GM18511 (cell line): ENCODE results near the gene SPATA3.

ENCODE experiments used
- ATAC-seq: cut with Tn5 transposase; IDR thresholded peaks from one replicate; pipeline ENCODE4 v1.9.1; 2021; ENCODE audit warnings: mild to moderate bottlenecking, moderate library complexity; ENCODE audit not compliant: unreplicated experiment

SPATA3 gene

GRCh38 chr2:230995821-230996220 is at the start of gene SPATA3:
SPATA3 (plus strand) TSS chr2:230996121; CDS start chr2:230996234, 113 bp downstream.
- no peak for ATAC-seq

- ATAC-seq: no peak
Measured at GRCh38 chr2:230946429-230947234, 49.3 kb upstream of the SPATA3 start.

- no peak for ATAC-seq
Measured at GRCh38 chr2:230947235-230947576, 48.7 kb upstream of the SPATA3 start.

- ATAC-seq: peak; percentile 25
Measured at GRCh38 chr2:230947908-230948365, 48.0 kb upstream of the SPATA3 start.

- peak; percentile 72 for ATAC-seq
Measured at GRCh38 chr2:230949966-230950873, 45.7 kb upstream of the SPATA3 start.

- no peak for ATAC-seq
Measured at GRCh38 chr2:230950874-230951339, 45.0 kb upstream of the SPATA3 start.

GRCh38 chr2:230951396-230951795 is 44.5 kb upstream of the SPATA3 start:
- ATAC-seq: no peak

GRCh38 chr2:230952226-230952956 is 43.5 kb upstream of the SPATA3 start:
- no peak for ATAC-seq

GRCh38 chr2:230953845-230954244 is 42.1 kb upstream of the SPATA3 start:
- no peak for ATAC-seq

GRCh38 chr2:230954746-230955145 is 41.2 kb upstream of the SPATA3 start:
- no peak for ATAC-seq

- no peak for ATAC-seq
Measured at GRCh38 chr2:230955163-230955737, 40.7 kb upstream of the SPATA3 start.

GRCh38 chr2:230956827-230957755 is 38.8 kb upstream of the SPATA3 start:
- ATAC-seq: peak; percentile 86

GRCh38 chr2:230957756-230958391 is 38.0 kb upstream of the SPATA3 start:
- ATAC-seq: no peak

GRCh38 chr2:230958820-230959756 is 36.8 kb upstream of the SPATA3 start:
- no peak for ATAC-seq

GRCh38 chr2:230960026-230960425 is 35.9 kb upstream of the SPATA3 start:
- no peak for ATAC-seq

- no peak for ATAC-seq
Measured at GRCh38 chr2:230961091-230961491, 34.8 kb upstream of the SPATA3 start.

- ATAC-seq: no peak
Measured at GRCh38 chr2:230964136-230964730, 31.7 kb upstream of the SPATA3 start.

GRCh38 chr2:230967113-230967512 is 28.8 kb upstream of the SPATA3 start:
- no peak for ATAC-seq
